Right lobe of liver (tissue), 6 donors: ENCODE measurements around the gene EPHX1. TPM values are rescaled to one million over a fixed set of nuclear protein-coding genes. Genes with fewer than 3 reads are reported as not detected.

ENCODE experiments used
- ATAC-seq, 4 donors: fragments of 200-7000 bp; cut with Tn5 transposase; one replicate each; pipeline ENCODE4 v1.9.1; 2020; ENCODE audit warnings: mild to moderate bottlenecking in 4 of 4, moderate library complexity in 4 of 4
- DNase-seq, 3 donors: peaks; one replicate each; pipeline ENCODE4 v3.0.0-alpha.2; 2020
- H3K27ac ChIP-seq, 3 donors: fragments of 200-600 bp; one replicate each; pipeline ENCODE4 v1.8.0; 2022
- H3K27me3 ChIP-seq, 2 donors: fragments of 200-600 bp; one replicate each; pipeline ENCODE4 v1.8.0; 2022
- H3K36me3 ChIP-seq, 4 donors: fragments of 200-600 bp; sonication (generic) in 1 of 4; one replicate each; pipeline versions ENCODE4 v1.5.1 to v1.8.0; 2017 to 2022; ENCODE audit warnings: control low read depth in 1 of 4
- H3K4me1 ChIP-seq, 4 donors: fragments of 200-600 bp; sonication (generic) in 1 of 4; one replicate each; pipeline versions ENCODE4 v1.5.1 to v1.8.0; 2017 to 2022; ENCODE audit warnings: control low read depth in 1 of 4
- H3K4me3 ChIP-seq, 3 donors: fragments of 200-600 bp; one replicate each; pipeline ENCODE4 v1.8.0; 2022
- H3K9me3 ChIP-seq, 4 donors: fragments of 200-600 bp; sonication (generic) in 1 of 4; one replicate each; pipeline versions ENCODE4 v1.5.1 to v1.8.0; 2017 to 2022; ENCODE audit warnings: control low read depth in 1 of 4
- POLR2A ChIP-seq: fragments of 450-650 bp; IDR thresholded peaks from one replicate; pipeline ENCODE4 v1.6.1; 2017; ENCODE audit warnings: antibody characterized with exemption, mild to moderate bottlenecking
- WGBS: methylation state at CpG from one replicate; pipeline ENCODE4 v1.1.6; 2018; ENCODE audit warnings: low coverage, low lambda C conversion rate; ENCODE audit not compliant: insufficient coverage; ENCODE audit errors: missing lambda C conversion rate; 5-methylcytosine and 5-hydroxymethylcytosine counted together
- intact Hi-C, 2 donors: fragments of 100-400 bp; cut with DNase I; formaldehyde crosslinking; loops; one replicate each; pipeline versions ENCODE4 v1.11.2 to v1.14.1; 2022
- total RNA-seq, 6 experiments: library from RNA; depleted of rRNA in 2 of 6; stranded (reverse); fragments of >200 nt in 2 of 6; fragmentation: NEBNext Ultra II Directional in 3 of 6; extraction: Animal tissue kit (Norgen Biotek cat#: 25700) in 3 of 6; gene quantifications; one replicate each; pipeline versions ENCODE4 v1.1.0 to v1.2.4, GENCODE V29; 2016 to 2023
- TF ChIP-seq, protein P1 (sequence below), 4 donors: fragments of 200-600 bp in 3 of 4; fragments of 450-650 bp in 1 of 4; IDR thresholded peaks; one replicate each; pipeline versions ENCODE4 v1.5.1 to v1.8.0; 2016 to 2022; ENCODE audit warnings: antibody characterized with exemption in 4 of 4, mild to moderate bottlenecking in 2 of 4
- donor health status: DM: no; HTN: yes; CAD: no.
- donor health status: DM: no; HTN: no; CAD: no.
- donor health status: DM: no; HTN: no; CAD: no.
- donor health status: DM: no; HTN: yes; CAD: no.
- donor health status: DM: no; HTN: yes; CAD: no.

The EPHX1 gene
- total RNA-seq, 6 experiments from 2014 or later = 331 to 4,402 (median 1,032) TPM

DNA sequence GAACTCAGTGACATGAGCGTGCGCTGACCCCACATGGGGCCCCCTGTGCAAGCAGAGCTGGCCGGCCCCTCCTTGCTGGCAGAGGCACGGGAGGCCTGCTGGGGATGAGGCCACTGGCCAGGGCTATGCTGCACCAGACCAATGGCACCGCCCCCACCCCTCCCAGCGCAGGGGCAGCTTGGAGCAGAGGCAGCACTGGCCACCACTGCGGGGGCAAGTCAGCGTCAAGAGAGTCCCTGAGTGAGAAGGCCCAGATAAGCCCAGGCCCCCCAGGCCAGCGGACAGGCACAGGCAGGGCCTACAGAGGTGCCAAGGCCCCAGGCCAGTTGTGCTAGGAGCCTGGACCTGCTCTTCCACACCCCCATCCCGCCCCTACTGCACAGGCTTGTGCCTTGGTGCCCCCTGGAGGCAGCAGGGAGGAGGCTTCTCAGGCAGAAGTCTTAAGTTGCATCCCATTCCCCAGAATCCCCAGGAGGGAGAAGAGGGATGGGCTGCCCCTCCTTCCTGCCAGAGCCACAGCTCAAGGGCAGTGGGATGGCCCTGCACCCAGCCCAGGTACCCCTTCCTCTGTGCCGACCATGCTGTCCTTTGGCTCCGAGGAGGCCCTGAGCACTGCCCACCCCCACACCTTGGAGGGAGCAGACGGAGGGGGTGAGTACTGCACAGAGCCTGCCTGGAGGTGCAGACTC is 35.8 kb downstream of the EPHX1 start:
- Histone ChIP-seq H3K4me1 (no peaks in the 10 kb centered on the region), H3K36me3 (peaks cover 0 to 71% (median 30%) of the 10 kb centered on the region in 4 donors), H3K4me3 (no peak overlapping the region), H3K9me3 (no peaks in the 10 kb centered on the region), H3K27me3 (no peaks in the 10 kb centered on the region), H3K27ac (peak overlapping the region in 1 of 3 donors; percentile 4)
- DNase-seq = peak; percentile 77 to 85 (median 83)
- intact Hi-C loops = loop anchor here in 1 of 2 donors (10.0 kb wide), 1 partner anchor 71 kb away; the partner anchor contains the start of gene SRP9
- peak; percentile 35 to 70 (median 68) for ATAC-seq
- no peak for TF ChIP-seq POLR2A
- TF ChIP-seq, protein P1, sequence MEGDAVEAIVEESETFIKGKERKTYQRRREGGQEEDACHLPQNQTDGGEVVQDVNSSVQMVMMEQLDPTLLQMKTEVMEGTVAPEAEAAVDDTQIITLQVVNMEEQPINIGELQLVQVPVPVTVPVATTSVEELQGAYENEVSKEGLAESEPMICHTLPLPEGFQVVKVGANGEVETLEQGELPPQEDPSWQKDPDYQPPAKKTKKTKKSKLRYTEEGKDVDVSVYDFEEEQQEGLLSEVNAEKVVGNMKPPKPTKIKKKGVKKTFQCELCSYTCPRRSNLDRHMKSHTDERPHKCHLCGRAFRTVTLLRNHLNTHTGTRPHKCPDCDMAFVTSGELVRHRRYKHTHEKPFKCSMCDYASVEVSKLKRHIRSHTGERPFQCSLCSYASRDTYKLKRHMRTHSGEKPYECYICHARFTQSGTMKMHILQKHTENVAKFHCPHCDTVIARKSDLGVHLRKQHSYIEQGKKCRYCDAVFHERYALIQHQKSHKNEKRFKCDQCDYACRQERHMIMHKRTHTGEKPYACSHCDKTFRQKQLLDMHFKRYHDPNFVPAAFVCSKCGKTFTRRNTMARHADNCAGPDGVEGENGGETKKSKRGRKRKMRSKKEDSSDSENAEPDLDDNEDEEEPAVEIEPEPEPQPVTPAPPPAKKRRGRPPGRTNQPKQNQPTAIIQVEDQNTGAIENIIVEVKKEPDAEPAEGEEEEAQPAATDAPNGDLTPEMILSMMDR (IDR thresholded peaks at IDR 0.05) = peak; percentile 56 to 73 (median 60)
- 42% methylated on average over 3 of the region's 13 CpGs for WGBS

GRCh38 chr1:225846331-225847310 is 36.7 kb downstream of the EPHX1 start:
- no peaks in the 10 kb centered on the region for H3K9me3 ChIP-seq
- no peaks in the 10 kb centered on the region for H3K27me3 ChIP-seq
- peaks cover 0 to 5% (median 0%) of the 10 kb centered on the region in 4 donors for H3K4me1 ChIP-seq
- TF ChIP-seq POLR2A = no peak
- TF ChIP-seq, protein P1 (IDR thresholded peaks at IDR 0.05) = no peak
- intact Hi-C loops = loop anchor here in 1 of 2 donors (10.0 kb wide), 1 partner anchor 72 kb away; the partner anchor contains the start of gene SRP9
- peaks cover 0 to 62% (median 27%) of the 10 kb centered on the region in 4 donors for H3K36me3 ChIP-seq
- H3K4me3 ChIP-seq = no peak overlapping the region
- WGBS = 52% methylated on average over 10 of the region's 20 CpGs
- peak overlapping the region in 1 of 3 donors; percentile 4 for H3K27ac ChIP-seq
- DNase-seq = peak in 2 of 3 donors; percentile 31 to 58
- ATAC-seq = peak in 3 of 4 donors; percentile 2 to 4 (median 3)

DNA sequence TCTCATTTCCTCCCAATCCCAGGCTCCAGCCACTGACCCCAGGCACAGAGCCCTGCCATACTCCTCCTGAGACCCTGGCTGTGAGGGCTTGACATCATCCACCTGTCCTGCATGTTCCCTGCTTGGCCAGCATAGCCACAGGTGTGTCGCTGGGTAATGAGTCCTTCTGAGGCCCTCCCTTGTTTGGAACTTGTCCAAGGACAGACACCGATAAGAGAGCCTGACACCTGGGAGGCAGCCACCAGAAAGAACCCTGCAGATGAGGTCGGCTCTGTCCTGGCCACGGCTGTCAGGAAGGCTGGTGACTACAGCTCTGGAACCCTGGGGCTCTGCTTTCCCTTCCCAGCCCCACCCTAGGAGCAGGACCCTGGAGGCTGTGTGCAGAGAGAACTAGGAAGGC is 37.7 kb downstream of the EPHX1 start:
- H3K27ac ChIP-seq = peak overlapping the region in 1 of 3 donors; percentile 5
- ATAC-seq (peak; percentile 2 to 13 (median 8)), DNase-seq (peak in 2 of 3 donors; percentile 68 to 73)
- WGBS = 38% methylated on average over 1 of the region's 4 CpGs
- H3K4me3 ChIP-seq = no peak overlapping the region
- peaks cover 0 to 10% (median 0%) of the 10 kb centered on the region in 4 donors for H3K4me1 ChIP-seq
- H3K9me3 ChIP-seq = no peaks in the 10 kb centered on the region
- intact Hi-C loops = loop anchor here in 1 of 2 donors (10.0 kb wide), 1 partner anchor 73 kb away; the partner anchor contains the start of gene SRP9
- TF ChIP-seq, protein P1 (IDR thresholded peaks at IDR 0.05) = no peak
- TF ChIP-seq POLR2A = no peak
- H3K36me3 ChIP-seq = peaks cover 0 to 59% (median 23%) of the 10 kb centered on the region in 4 donors
- H3K27me3 ChIP-seq = no peaks in the 10 kb centered on the region
